HG03196 (cell line): Measurements from ENCODE around the gene KRT31.
"Not testable (repeated sequence)": the region's sequence is repeated elsewhere in the genome, so short reads cannot be mapped to it uniquely, and the experiment has no call there.

ENCODE experiments used
- ATAC-seq: cut with Tn5 transposase; IDR thresholded peaks from one replicate; pipeline ENCODE4 v1.9.1; 2021; ENCODE audit not compliant: unreplicated experiment

KRT31 gene

GRCh38 chr17:41396996-41397660 is at the start of gene KRT31:
Gene KRT31, minus strand, starts transcription at chr17:41397608. Its CDS starts 69 bp downstream, at chr17:41397539.
- no peak for ATAC-seq

- no peak for ATAC-seq
Measured at GRCh38 chr17:41446806-41447205, 49.4 kb upstream of the KRT31 start.

GRCh38 chr17:41444640-41445039 is 47.2 kb upstream of the KRT31 start:
- no peak for ATAC-seq

- no peak for ATAC-seq
Measured at GRCh38 chr17:41444186-41444585, 46.8 kb upstream of the KRT31 start.

GRCh38 chr17:41442739-41443138 is 45.3 kb upstream of the KRT31 start:
- no peak for ATAC-seq

- ATAC-seq, result no peak
Measured at GRCh38 chr17:41440531-41441033, 43.2 kb upstream of the KRT31 start, which contains the start of gene KRT38. Gene KRT38, minus strand, starts transcription at chr17:41440983. Its CDS starts 62 bp downstream, at chr17:41440921.

- no peak for ATAC-seq
Measured at GRCh38 chr17:41439375-41439774, 42.0 kb upstream of the KRT31 start.

GRCh38 chr17:41437769-41438168 is 40.4 kb upstream of the KRT31 start:
- ATAC-seq, result no peak

GRCh38 chr17:41437254-41437653 is 39.8 kb upstream of the KRT31 start:
- no peak for ATAC-seq

- ATAC-seq, result no peak
Measured at GRCh38 chr17:41434415-41434814, 37.0 kb upstream of the KRT31 start.

GRCh38 chr17:41434005-41434404 is 36.6 kb upstream of the KRT31 start:
- no peak for ATAC-seq

GRCh38 chr17:41433586-41433985 is 36.2 kb upstream of the KRT31 start:
- no peak for ATAC-seq

- ATAC-seq, result not testable (repeated sequence)
Measured at GRCh38 chr17:41430376-41430775, 33.0 kb upstream of the KRT31 start.

- ATAC-seq, result no peak
Measured at GRCh38 chr17:41429667-41430066, 32.3 kb upstream of the KRT31 start.

GRCh38 chr17:41428591-41429291 is 31.3 kb upstream of the KRT31 start:
- ATAC-seq, result no peak

- ATAC-seq, result no peak
Measured at GRCh38 chr17:41424111-41424635, 26.8 kb upstream of the KRT31 start, which contains the start of gene KRT37. Gene KRT37, minus strand, starts transcription at chr17:41424585. Its CDS starts 62 bp downstream, at chr17:41424523.

- ATAC-seq, result not testable (repeated sequence)
Measured at GRCh38 chr17:41422586-41422985, 25.2 kb upstream of the KRT31 start.

- ATAC-seq, result no peak
Measured at GRCh38 chr17:41421617-41422016, 24.2 kb upstream of the KRT31 start.

GRCh38 chr17:41421116-41421515 is 23.7 kb upstream of the KRT31 start:
- no peak for ATAC-seq

- ATAC-seq, result no peak
Measured at GRCh38 chr17:41420134-41420533, 22.7 kb upstream of the KRT31 start.

GRCh38 chr17:41419716-41420115 is 22.3 kb upstream of the KRT31 start:
- ATAC-seq, result no peak
